HEK293 (cell line): ENCODE measurements around the gene KDM2B.

Source experiments
- CTCF ChIP-seq: fragments of 450-650 bp; formaldehyde crosslinking; IDR thresholded peaks from 2 replicates; pipeline ENCODE4 v1.5.1; 2016; ENCODE audit warnings: missing biosample characterization, missing genetic modification characterization
- KLF9 ChIP-seq: fragments of 450-650 bp; formaldehyde crosslinking; IDR thresholded peaks from 2 replicates; pipeline ENCODE4 v1.5.1; 2016; ENCODE audit warnings: missing biosample characterization, missing genetic modification characterization, low read depth
- ZNF112 ChIP-seq: fragments of 450-650 bp; formaldehyde crosslinking; IDR thresholded peaks from 2 replicates; pipeline ENCODE4 v1.5.0; 2017; ENCODE audit warnings: missing biosample characterization, missing genetic modification characterization
- ZNF248 ChIP-seq: fragments of 450-650 bp; formaldehyde crosslinking; IDR thresholded peaks from 2 replicates; pipeline ENCODE4 v1.5.1; 2017; ENCODE audit warnings: missing biosample characterization, missing genetic modification characterization
- ZNF274 ChIP-seq, 2 experiments: fragments of 200-500 bp in 1 of 2; fragments of 450-650 bp in 1 of 2; sonication (Bioruptor generic) in 1 of 2; formaldehyde crosslinking in 1 of 2; IDR thresholded peaks; 2 replicates each; pipeline versions ENCODE4 v1.5.1 to v1.6.1; 2014 to 2016; ENCODE audit warnings: borderline replicate concordance in 1 of 2, inconsistent platforms in 1 of 2, low read length in 1 of 2, missing biosample characterization in 1 of 2, missing genetic modification characterization in 1 of 2
- ZNF707 ChIP-seq: fragments of 450-650 bp; formaldehyde crosslinking; IDR thresholded peaks from 2 replicates; pipeline ENCODE4 v1.5.1; 2016; ENCODE audit warnings: missing biosample characterization, missing genetic modification characterization
- ZNF768 ChIP-seq: fragments of 450-650 bp; formaldehyde crosslinking; IDR thresholded peaks from 2 replicates; pipeline ENCODE4 v1.5.1; 2018; ENCODE audit warnings: missing biosample characterization, mild to moderate bottlenecking, missing genetic modification characterization
- ZNF792 ChIP-seq: fragments of 450-650 bp; formaldehyde crosslinking; IDR thresholded peaks from 2 replicates; pipeline ENCODE4 v1.5.1; 2016; ENCODE audit warnings: missing biosample characterization, missing genetic modification characterization
- TF ChIP-seq, protein P1 (sequence below): fragments of 450-650 bp; formaldehyde crosslinking; IDR thresholded peaks from 2 replicates; pipeline ENCODE4 v1.5.1; 2016; ENCODE audit warnings: missing biosample characterization, missing genetic modification characterization
- TF ChIP-seq, protein P2 (sequence below): fragments of 450-650 bp; formaldehyde crosslinking; IDR thresholded peaks from 2 replicates; pipeline ENCODE4 v1.5.1; 2016; ENCODE audit warnings: missing biosample characterization, missing genetic modification characterization

DNA sequence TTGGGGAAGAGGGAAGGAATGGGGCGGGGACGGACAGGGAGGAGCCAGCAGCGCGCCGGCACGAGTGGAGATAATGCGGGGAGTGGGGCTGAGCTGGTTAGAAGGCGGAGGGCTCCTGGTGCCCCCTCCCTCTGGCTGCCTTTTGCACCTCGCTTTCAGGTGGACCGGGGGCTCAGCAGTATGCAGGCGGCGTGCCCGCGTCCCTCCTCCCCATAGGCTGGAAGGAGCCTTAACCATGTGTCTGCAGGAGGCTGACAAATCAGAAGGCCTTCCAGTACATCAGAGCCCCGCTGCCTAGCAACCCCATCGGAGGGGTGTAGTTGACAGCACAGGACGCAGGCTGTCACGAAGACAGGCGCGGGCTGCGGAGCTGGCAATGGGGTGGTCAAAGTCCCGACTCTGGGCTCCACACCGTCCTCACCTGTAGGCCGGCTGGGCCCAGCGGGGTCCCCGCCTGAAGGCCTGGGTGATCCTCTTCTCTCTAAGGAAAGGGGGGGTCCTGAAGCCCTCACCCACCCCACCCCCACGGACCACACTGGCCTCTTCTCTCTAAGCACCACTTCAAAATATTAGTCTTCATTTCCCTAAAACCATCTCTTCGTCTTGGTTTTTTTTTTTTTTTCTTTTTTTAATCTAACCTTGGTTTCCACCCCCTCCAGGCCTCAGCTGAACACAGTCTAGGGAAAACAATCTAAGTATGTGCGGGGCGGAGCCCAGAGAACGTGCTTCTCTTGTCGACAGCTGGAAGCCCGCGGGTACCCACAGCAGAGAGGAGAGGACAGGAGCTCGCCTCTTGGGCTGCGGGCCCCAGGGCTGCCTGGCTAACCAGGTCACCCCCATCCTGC lies 44.5 kb downstream of the KDM2B start:
- TF ChIP-seq, protein P1, sequence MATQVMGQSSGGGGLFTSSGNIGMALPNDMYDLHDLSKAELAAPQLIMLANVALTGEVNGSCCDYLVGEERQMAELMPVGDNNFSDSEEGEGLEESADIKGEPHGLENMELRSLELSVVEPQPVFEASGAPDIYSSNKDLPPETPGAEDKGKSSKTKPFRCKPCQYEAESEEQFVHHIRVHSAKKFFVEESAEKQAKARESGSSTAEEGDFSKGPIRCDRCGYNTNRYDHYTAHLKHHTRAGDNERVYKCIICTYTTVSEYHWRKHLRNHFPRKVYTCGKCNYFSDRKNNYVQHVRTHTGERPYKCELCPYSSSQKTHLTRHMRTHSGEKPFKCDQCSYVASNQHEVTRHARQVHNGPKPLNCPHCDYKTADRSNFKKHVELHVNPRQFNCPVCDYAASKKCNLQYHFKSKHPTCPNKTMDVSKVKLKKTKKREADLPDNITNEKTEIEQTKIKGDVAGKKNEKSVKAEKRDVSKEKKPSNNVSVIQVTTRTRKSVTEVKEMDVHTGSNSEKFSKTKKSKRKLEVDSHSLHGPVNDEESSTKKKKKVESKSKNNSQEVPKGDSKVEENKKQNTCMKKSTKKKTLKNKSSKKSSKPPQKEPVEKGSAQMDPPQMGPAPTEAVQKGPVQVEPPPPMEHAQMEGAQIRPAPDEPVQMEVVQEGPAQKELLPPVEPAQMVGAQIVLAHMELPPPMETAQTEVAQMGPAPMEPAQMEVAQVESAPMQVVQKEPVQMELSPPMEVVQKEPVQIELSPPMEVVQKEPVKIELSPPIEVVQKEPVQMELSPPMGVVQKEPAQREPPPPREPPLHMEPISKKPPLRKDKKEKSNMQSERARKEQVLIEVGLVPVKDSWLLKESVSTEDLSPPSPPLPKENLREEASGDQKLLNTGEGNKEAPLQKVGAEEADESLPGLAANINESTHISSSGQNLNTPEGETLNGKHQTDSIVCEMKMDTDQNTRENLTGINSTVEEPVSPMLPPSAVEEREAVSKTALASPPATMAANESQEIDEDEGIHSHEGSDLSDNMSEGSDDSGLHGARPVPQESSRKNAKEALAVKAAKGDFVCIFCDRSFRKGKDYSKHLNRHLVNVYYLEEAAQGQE (tag by site-specific recombination): no peak
- no peak for TF ChIP-seq ZNF248 (tag by site-specific recombination)
- no peak for TF ChIP-seq KLF9 (tag by site-specific recombination)
- no peak for TF ChIP-seq ZNF768 (tag by site-specific recombination)
- TF ChIP-seq, protein P2, sequence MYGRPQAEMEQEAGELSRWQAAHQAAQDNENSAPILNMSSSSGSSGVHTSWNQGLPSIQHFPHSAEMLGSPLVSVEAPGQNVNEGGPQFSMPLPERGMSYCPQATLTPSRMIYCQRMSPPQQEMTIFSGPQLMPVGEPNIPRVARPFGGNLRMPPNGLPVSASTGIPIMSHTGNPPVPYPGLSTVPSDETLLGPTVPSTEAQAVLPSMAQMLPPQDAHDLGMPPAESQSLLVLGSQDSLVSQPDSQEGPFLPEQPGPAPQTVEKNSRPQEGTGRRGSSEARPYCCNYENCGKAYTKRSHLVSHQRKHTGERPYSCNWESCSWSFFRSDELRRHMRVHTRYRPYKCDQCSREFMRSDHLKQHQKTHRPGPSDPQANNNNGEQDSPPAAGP (tag by site-specific recombination): no peak
- TF ChIP-seq ZNF707 (tag by site-specific recombination): no peak
- no peak for TF ChIP-seq CTCF (tag by site-specific recombination)
- no peak for TF ChIP-seq ZNF792 (tag by site-specific recombination)
- no peak for TF ChIP-seq ZNF274 (IDR thresholded peaks at IDR 0.05; ENCODE audit: low read length)
- no peak for TF ChIP-seq ZNF274 (tag by site-specific recombination; IDR thresholded peaks at IDR 0.05; ENCODE audit: borderline replicate concordance)
- TF ChIP-seq ZNF112 (tag by site-specific recombination): no peak
